ENCODE results near the gene PTBP2.

The PTBP2 gene

DNA sequence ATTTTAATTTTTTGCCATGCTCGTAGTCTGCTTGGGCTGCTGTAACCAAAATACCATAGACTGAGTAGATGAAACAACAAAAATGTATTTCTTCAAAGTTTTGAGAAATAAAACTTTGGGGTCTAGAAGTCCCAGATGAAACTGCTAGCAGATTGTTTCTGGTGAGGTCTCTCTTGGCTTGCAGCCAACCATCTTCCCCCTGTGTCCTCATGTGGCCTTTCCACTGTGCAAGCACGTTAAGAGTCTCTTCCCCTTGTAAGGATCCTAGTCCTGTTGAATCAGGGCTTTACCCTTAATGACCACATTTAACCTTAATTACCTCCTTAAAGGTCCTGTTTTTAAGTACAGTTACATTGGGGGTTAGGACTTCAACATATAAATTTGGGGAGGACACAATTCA lies 86.6 kb downstream of the PTBP2 start:
- no peak for DNase-seq (ENCODE audit: extremely low spot score, insufficient read length, low read depth)
- FAIRE-seq, result no peak

GRCh38 chr1:96815914-96816313 lies 94.3 kb downstream of the PTBP2 start:
- DNase-seq (ENCODE audit: extremely low spot score, insufficient read length, low read depth) (no peak), FAIRE-seq (no peak)

DNA sequence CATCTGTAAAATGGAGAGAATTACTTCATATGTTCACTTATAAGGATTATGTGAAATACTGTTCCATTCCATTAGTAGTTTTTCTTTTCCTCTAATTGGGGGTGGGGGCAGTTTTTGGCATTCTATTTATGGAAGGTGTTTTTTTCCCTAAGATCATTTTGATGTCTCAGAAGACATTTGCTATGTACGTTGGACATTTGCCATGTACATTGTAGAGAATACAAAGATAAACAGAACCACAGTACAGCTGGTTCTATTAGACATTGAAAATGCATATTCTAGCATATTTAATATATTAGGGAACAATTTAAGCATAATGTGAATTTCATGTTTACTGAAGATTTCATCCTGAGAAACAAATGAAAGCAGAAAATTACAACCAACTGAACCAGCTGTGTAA lies 98.5 kb downstream of the PTBP2 start:
- FAIRE-seq (no peak), DNase-seq (ENCODE audit: extremely low spot score, insufficient read length, low read depth) (no peak)

- no peak for DNase-seq (ENCODE audit: extremely low spot score, insufficient read length, low read depth)
- FAIRE-seq, result no peak
Observed at GRCh38 chr1:96820671-96821070, 99.1 kb downstream of the PTBP2 start.

DNA sequence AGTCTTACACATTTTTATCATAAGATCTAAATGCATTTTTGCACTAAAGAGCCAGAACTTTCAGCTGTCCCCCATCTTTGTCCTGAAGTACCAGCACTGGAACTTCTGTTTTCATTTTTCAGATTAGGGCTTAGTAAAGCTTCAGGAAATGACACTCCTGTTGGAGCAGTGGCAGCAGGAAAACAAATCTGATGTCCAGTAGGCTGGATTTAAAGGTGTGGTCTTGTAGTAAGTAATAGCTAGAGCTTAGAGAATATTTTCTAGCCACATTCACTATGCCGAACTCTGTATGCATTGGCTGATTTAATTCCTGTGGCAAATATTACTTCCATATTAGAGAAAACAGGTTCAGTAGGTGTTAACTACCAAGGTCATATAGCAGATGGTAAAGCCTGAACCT lies 103.6 kb downstream of the PTBP2 start:
- DNase-seq (ENCODE audit: extremely low spot score, insufficient read length, low read depth) (no peak), FAIRE-seq (no peak)

GRCh38 chr1:96825950-96826576 lies 104.5 kb downstream of the PTBP2 start:
- DNase-seq (ENCODE audit: extremely low spot score, insufficient read length, low read depth), result no peak
- no peak for FAIRE-seq

- DNase-seq (ENCODE audit: extremely low spot score, insufficient read length, low read depth) (no peak), FAIRE-seq (no peak)
Observed at GRCh38 chr1:96833376-96833775, 111.8 kb downstream of the PTBP2 start.

- FAIRE-seq (no peak), DNase-seq (ENCODE audit: extremely low spot score, insufficient read length, low read depth) (no peak)
Observed at GRCh38 chr1:96834986-96835385, 113.4 kb downstream of the PTBP2 start.

DNA sequence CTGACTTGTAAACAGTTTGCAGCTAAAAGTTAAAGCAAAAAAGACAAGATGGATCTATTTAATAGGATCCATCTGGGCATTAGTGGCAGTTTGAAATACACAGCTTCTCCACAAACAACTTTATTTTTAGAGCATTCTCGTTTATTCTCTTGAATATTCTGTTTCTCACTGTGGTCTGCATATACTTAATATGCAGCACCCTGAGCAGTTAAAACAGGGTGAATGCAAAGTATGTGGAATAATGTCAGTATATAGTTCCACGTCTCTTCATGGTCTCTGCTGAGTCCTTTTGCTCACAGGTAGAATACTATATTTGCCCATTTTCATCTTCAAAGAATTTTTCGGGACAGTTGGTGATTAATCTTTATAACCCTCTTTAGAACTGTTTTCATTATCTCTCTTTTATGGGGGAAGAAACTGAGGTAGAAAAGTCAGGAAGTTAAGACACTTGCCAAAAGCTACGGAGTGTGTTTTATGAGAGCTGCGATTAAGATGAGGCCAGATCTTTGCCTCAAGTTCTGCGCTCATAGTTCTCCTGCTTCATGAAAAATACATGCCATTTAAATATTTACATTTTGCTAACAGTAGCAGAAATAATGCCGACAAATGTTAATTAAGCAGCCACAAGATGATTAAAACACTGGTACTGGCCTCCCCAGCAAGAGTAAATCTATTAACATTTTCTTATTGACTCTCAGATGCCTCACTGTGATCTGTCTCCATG lies 115.6 kb downstream of the PTBP2 start:
- FAIRE-seq (no peak), DNase-seq (ENCODE audit: extremely low spot score, insufficient read length, low read depth) (no peak)

- DNase-seq (ENCODE audit: extremely low spot score, insufficient read length, low read depth) (no peak), FAIRE-seq (no peak)
Observed at GRCh38 chr1:96837781-96838216, 116.2 kb downstream of the PTBP2 start.

DNA sequence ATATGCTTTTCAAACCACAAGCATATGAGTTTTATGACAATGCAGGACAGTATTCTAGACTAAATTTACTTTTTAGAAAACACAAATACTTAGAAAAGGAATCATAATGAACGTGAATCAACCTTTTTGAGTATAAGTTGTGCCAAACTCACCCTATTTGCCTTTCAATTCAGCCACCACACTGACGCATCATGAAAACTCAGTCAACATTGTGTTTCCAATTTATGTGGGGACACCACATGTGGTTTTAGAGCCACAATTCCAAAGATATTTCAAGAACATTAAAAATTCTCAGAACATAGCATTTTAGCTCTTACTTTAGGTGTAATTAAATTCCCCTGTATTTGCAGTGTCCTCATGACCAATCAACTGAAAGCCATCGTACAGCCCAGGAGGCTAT lies 118.8 kb downstream of the PTBP2 start:
- no peak for FAIRE-seq
- no peak for DNase-seq (ENCODE audit: extremely low spot score, insufficient read length, low read depth)

GRCh38 chr1:96842215-96842614 lies 120.6 kb downstream of the PTBP2 start:
- DNase-seq (ENCODE audit: extremely low spot score, insufficient read length, low read depth) (no peak), FAIRE-seq (no peak)

- no peak for FAIRE-seq
- no peak for DNase-seq (ENCODE audit: extremely low spot score, insufficient read length, low read depth)
Observed at GRCh38 chr1:96843196-96843595, 121.6 kb downstream of the PTBP2 start.

GRCh38 chr1:96843601-96844000 lies 122.0 kb downstream of the PTBP2 start:
- FAIRE-seq (no peak), DNase-seq (ENCODE audit: extremely low spot score, insufficient read length, low read depth) (no peak)

DNA sequence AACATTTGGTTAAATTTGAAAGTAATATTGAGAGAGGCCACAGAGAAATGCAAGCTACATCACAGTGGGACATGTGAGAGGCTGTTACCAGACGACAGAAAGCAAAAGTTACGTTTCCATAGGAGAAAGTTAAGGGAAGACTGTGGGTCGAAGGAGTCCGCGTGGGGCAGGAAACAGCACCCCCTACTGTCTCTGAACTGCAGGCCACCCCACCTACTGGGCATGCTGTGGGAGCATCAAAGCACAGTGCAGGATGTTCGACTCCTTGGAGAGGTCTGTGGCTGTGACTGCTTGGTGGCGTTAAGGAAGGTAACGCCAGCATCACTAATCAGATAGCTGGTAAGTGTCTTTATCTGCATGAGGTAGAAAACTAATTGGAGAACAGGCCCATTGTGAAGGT lies 123.9 kb downstream of the PTBP2 start:
- no peak for DNase-seq (ENCODE audit: extremely low spot score, insufficient read length, low read depth)

DNA sequence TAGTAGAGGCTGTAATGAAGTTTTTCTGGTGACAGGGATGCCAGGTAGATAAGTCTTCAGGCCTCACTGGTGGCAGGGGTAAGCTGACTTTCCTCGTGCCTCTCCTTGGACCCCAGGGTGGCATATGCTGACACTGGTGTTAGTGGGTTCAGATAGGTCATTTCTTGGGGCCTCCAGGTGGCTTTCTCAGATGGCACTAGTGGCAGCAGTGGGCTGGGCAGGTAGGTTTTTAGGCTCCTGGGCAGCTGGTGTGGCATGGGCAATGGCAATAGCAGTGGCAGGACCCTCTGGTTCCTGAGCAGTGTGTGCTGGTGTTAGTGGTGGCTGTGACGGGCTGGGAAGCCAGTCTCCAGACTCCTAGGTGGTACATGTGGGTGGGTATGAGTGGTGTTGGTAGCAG lies 140.3 kb downstream of the PTBP2 start:
- FAIRE-seq (no peak), DNase-seq (ENCODE audit: extremely low spot score, insufficient read length, low read depth) (no peak)

More for the DNA sequence above, 123.9 kb downstream of the PTBP2 start:
- no peak for FAIRE-seq

DNA sequence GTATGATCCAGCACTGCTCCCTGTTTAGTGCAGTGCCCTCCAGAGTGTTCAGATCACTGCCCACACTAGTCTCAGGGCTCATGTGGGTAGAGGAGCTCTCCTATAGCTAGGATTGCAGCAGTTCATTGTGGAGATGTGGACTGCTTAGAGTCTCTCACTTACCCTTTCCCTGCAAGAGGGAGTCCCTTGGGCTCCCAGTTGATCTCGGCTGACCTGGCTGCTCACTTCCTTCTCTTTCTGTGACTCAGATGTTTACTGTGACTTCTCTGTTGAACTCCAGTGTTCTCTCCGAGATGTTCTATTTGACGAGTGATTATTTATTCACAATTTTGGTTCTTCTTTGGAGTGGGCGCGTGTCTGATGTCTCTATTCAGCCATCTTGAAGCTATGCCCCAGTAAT lies 141.9 kb downstream of the PTBP2 start:
- DNase-seq (ENCODE audit: extremely low spot score, insufficient read length, low read depth), result no peak
- FAIRE-seq, result no peak

Data from GM18507 (cell line).